Measurements from ENCODE around the gene HDAC4.

- TF ChIP-seq CTCF (conservative IDR thresholded peaks at IDR 0.05; ENCODE audit: low read depth in 2 of 2) (no peak), POLR2AphosphoS5 (IDR thresholded peaks at IDR 0.05; ENCODE audit: low read depth) (no peak), EZH2phosphoT487 (IDR thresholded peaks at IDR 0.05; ENCODE audit: unreplicated experiment) (no peak), EZH2 (IDR thresholded peaks at IDR 0.05; ENCODE audit: low read depth, unreplicated experiment) (no peak), JUNB (IDR thresholded peaks at IDR 0.05; ENCODE audit: unreplicated experiment) (no peak), REST (IDR thresholded peaks at IDR 0.05; ENCODE audit: unreplicated experiment) (no peak), CREB1 (CRISPR knock-in tag; IDR thresholded peaks at IDR 0.05; ENCODE audit: low read depth) (no peak), ZNF114 (CRISPR knock-in tag; IDR thresholded peaks at IDR 0.05) (no peak), STAT1 (IDR thresholded peaks at IDR 0.05; ENCODE audit: unreplicated experiment) (no peak), NANOG (IDR thresholded peaks at IDR 0.05; ENCODE audit: borderline replicate concordance) (no peak), ETS1 (IDR thresholded peaks at IDR 0.05) (no peak), ZNF331 (CRISPR knock-in tag; IDR thresholded peaks at IDR 0.05; ENCODE audit: low read depth) (no peak), ZNF462 (CRISPR knock-in tag; IDR thresholded peaks at IDR 0.05) (no peak)
Observed at GRCh38 chr2:239273280-239274234, 127.3 kb downstream of the HDAC4 start.

Data from GM23338 (cell line).